PC-9 (cell line): Measurements from ENCODE around the gene USP10. TPM values are rescaled to one million over a fixed set of nuclear protein-coding genes. Genes with fewer than 3 reads are reported as not detected.

Experiments
- BruUV-seq: library from RNA; stranded (reverse); fragments of 400-500 nt; replicated peaks from 2 replicates; lab custom pipeline; 2021; lab: Mats Ljungman, UMichigan
- CTCF ChIA-PET: fragments of 300-600 bp; sonication (Branson Sonifier 250); formaldehyde crosslinking; loops from one replicate; lab custom pipeline; 2022; ENCODE audit warnings: antibody characterized with exemption; lab: Charles Lee
- POLR2A ChIA-PET: fragments of 300-600 bp; sonication (Branson Sonifier 250); formaldehyde crosslinking; loops from one replicate; lab custom pipeline; 2022; ENCODE audit warnings: antibody characterized with exemption; ENCODE audit not compliant: unreplicated experiment; lab: Charles Lee
- DNase-seq, 2 experiments: peaks; one replicate each; pipeline versions ENCODE4 v3.0.0 to v3.0.0-alpha.2; 2015 to 2022; ENCODE audit warnings: mixed read lengths in 1 of 2
- H2AFZ ChIP-seq: fragments of 200-600 bp; sonication (generic); 2 replicates; pipeline ENCODE4 v1.8.1; 2017; ENCODE audit warnings: antibody characterized with exemption
- H3F3A ChIP-seq: fragments of 200-600 bp; sonication (generic); 2 replicates; pipeline ENCODE4 v1.8.1; 2017; ENCODE audit warnings: antibody characterized with exemption, mild to moderate bottlenecking, low read depth; ENCODE audit not compliant: insufficient read depth
- H3K27ac ChIP-seq: fragments of 200-600 bp; sonication (generic); 2 replicates; pipeline ENCODE4 v1.6.1; 2016; ENCODE audit warnings: mixed run types
- H3K27me3 ChIP-seq: fragments of 200-600 bp; sonication (generic); 2 replicates; pipeline ENCODE4 v1.6.1; 2016; ENCODE audit warnings: low read depth, mixed run types; ENCODE audit not compliant: insufficient read depth
- H3K36me3 ChIP-seq: fragments of 200-600 bp; sonication (generic); 2 replicates; pipeline ENCODE4 v1.6.1; 2016; ENCODE audit warnings: low read depth, mixed run types
- H3K4me1 ChIP-seq: fragments of 200-600 bp; sonication (generic); replicated peaks from 2 replicates; pipeline ENCODE4 v1.6.1; 2016; ENCODE audit warnings: mixed run types; ENCODE audit not compliant: insufficient read depth
- H3K4me2 ChIP-seq: fragments of 200-600 bp; sonication (generic); 2 replicates; pipeline ENCODE4 v1.6.1; 2017; ENCODE audit warnings: mixed run types
- H3K4me3 ChIP-seq: fragments of 200-600 bp; sonication (generic); 2 replicates; pipeline ENCODE4 v1.6.1; 2016; ENCODE audit warnings: mixed run types
- H3K79me2 ChIP-seq: fragments of 200-600 bp; sonication (generic); 2 replicates; pipeline ENCODE4 v1.6.1; 2017; ENCODE audit warnings: low read depth, mixed run types
- H3K9me2 ChIP-seq: fragments of 200-600 bp; sonication (generic); 2 replicates; pipeline ENCODE4 v1.8.1; 2017; ENCODE audit warnings: mild to moderate bottlenecking; ENCODE audit not compliant: insufficient read depth
- H3K9me3 ChIP-seq: fragments of 200-600 bp; sonication (generic); 2 replicates; pipeline ENCODE4 v1.8.1; 2016; ENCODE audit warnings: low read depth; ENCODE audit not compliant: insufficient read depth
- H4K20me1 ChIP-seq: fragments of 200-600 bp; sonication (generic); 2 replicates; pipeline ENCODE4 v1.8.1; 2017; ENCODE audit not compliant: insufficient read depth
- EZH2 ChIP-seq: fragments of 200-600 bp; sonication (generic); IDR thresholded peaks from 2 replicates; pipeline ENCODE4 v1.8.0; 2017; ENCODE audit warnings: antibody characterized with exemption, low read depth
- intact Hi-C: fragments of 100-400 bp; cut with micrococcal nuclease; formaldehyde crosslinking; loops from one replicate; pipeline ENCODE4 v1.10.0; 2022; ENCODE audit not compliant: unreplicated experiment
- total RNA-seq: library from RNA; stranded (reverse); gene quantifications from 2 replicates; pipeline ENCODE4 v1.2.3, GENCODE V29; 2021
- TF ChIP-seq, protein P1 (sequence below): fragments of 200-600 bp; sonication (generic); conservative IDR thresholded peaks from 2 replicates; pipeline ENCODE4 v1.6.1; 2017; ENCODE audit warnings: mixed run types, antibody characterized with exemption, mild to moderate bottlenecking, moderate library complexity

The USP10 gene
- total RNA-seq, 1 experiment from 2014 or later: 109 TPM

DNA sequence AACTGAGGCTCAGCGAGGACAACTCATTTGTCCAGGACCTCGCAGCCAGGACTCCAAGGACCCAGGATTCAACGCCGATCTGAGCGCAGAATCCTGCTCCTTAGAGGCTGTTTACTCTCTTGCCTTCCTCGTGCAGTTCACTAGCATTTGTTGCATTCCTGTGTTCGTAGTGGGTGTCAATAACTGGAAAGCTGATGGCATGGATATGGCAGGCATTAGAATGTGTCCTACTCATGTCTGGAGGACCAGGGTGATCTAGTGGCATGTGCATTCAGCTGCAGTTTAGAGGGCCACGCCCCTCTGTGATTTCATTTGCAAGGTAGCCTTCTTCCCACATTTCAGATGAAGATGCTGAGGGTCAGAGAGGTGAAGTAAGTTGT, 120.5 kb downstream of the USP10 start:
- H3K9me2 ChIP-seq: no peaks in the 10 kb centered on the region
- H2AFZ ChIP-seq: peak overlapping the region; percentile 70
- H3K79me2 ChIP-seq: no peaks in the 10 kb centered on the region
- no peak overlapping the region for H3K27ac ChIP-seq
- no peak for TF ChIP-seq EZH2
- TF ChIP-seq, protein P1, sequence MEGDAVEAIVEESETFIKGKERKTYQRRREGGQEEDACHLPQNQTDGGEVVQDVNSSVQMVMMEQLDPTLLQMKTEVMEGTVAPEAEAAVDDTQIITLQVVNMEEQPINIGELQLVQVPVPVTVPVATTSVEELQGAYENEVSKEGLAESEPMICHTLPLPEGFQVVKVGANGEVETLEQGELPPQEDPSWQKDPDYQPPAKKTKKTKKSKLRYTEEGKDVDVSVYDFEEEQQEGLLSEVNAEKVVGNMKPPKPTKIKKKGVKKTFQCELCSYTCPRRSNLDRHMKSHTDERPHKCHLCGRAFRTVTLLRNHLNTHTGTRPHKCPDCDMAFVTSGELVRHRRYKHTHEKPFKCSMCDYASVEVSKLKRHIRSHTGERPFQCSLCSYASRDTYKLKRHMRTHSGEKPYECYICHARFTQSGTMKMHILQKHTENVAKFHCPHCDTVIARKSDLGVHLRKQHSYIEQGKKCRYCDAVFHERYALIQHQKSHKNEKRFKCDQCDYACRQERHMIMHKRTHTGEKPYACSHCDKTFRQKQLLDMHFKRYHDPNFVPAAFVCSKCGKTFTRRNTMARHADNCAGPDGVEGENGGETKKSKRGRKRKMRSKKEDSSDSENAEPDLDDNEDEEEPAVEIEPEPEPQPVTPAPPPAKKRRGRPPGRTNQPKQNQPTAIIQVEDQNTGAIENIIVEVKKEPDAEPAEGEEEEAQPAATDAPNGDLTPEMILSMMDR: no peak
- peak overlapping the region; percentile 96 for H3K4me2 ChIP-seq
- CTCF ChIA-PET: interaction anchor here (0.6 kb wide), 1 partner anchor 307 kb away, joined by 3 read pairs; no protein-coding TSS in a partner anchor
- no peaks in the 10 kb centered on the region for H3K36me3 ChIP-seq
- intact Hi-C loops: no loop called here
- H3F3A ChIP-seq: peaks cover 15% of the 10 kb centered on the region; the same call in 1 of the 2 replicates
- H3K4me1 ChIP-seq: peaks cover 27% of the 10 kb centered on the region
- peak overlapping the region; percentile 59 for H3K4me3 ChIP-seq
- no peaks in the 10 kb centered on the region for H3K9me3 ChIP-seq
- BruUV-seq: TSS peak; percentile 57
- H4K20me1 ChIP-seq: no peaks in the 10 kb centered on the region
- POLR2A ChIA-PET: interaction anchor here (0.6 to 1.1 kb wide), 7 partner anchors 18 to 153 kb away, joined by 3 to 10 read pairs (median 3); no protein-coding TSS in a partner anchor
- H3K27me3 ChIP-seq: no peaks in the 10 kb centered on the region
- peak in 1 of 2 experiments; percentile 58 for DNase-seq

DNA sequence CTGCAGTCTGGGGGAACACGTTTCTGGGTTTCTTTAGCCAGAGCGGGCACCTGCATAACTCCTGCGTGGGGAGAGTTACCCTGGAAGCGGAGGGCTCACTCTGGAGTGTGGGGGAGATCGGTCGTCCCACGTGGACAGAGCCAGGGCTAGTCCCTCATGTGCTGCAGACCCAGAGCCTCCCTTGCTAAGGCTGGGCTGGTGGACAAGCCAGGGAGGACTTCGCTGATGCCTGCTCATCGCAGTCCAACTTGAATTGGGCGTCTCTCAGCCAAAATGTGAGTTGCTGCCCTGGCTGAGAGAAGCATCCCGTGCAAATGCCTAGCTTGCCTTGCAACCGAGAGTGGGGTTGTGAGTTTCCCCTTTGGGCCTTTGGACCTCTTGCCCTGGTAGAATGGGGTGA, 121.0 kb downstream of the USP10 start:
- no peak overlapping the region for H3K27ac ChIP-seq
- TF ChIP-seq, protein P1: no peak
- no peak for TF ChIP-seq EZH2
- no peaks in the 10 kb centered on the region for H4K20me1 ChIP-seq
- H2AFZ ChIP-seq: no peak overlapping the region
- H3K4me1 ChIP-seq: peaks cover 27% of the 10 kb centered on the region
- peak overlapping the region; percentile 96 for H3K4me2 ChIP-seq
- no peaks in the 10 kb centered on the region for H3K9me3 ChIP-seq
- intact Hi-C loops: no loop called here
- DNase-seq: no peak
- no peaks in the 10 kb centered on the region for H3K36me3 ChIP-seq
- no TSS peak for BruUV-seq
- H3K9me2 ChIP-seq: no peaks in the 10 kb centered on the region
- ChIA-PET POLR2A (interaction anchor here (0.6 to 0.8 kb wide), 2 partner anchors 85 to 152 kb away, joined by 3 to 10 read pairs; no protein-coding TSS in a partner anchor), CTCF (interaction anchor here (0.6 kb wide), 1 partner anchor 22 kb away, joined by 7 read pairs; no protein-coding TSS in a partner anchor)
- no peaks in the 10 kb centered on the region for H3K79me2 ChIP-seq
- peaks cover 15% of the 10 kb centered on the region; the same call in 1 of the 2 replicates for H3F3A ChIP-seq
- no peaks in the 10 kb centered on the region for H3K27me3 ChIP-seq
- peak overlapping the region; percentile 59 for H3K4me3 ChIP-seq

DNA sequence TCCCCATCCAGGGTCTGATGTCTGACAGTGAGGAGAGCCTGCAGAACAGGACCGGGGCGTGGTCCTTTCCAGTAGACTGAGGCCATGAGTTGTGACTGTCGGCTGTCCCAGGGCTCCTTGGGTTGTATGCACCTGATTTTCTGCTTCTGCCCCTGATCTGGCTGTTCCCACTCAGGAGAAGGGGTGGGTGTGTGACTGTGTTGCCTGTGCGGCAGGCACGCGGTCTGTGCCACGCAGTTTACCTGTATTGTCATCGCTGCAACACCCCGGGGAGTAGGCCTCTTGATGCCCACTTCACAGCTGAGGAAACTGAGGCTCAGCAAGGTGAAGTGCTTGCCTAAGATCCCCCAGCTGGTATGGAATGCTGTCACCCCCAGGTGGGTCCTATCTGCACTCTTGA, 121.4 kb downstream of the USP10 start:
- ChIA-PET CTCF (interaction anchor here (0.6 kb wide), 1 partner anchor 23 kb away, joined by 7 read pairs; no protein-coding TSS in a partner anchor), POLR2A (no interaction called here)
- no peak overlapping the region for H3K4me3 ChIP-seq
- intact Hi-C loops: no loop called here
- H3K27me3 ChIP-seq: no peaks in the 10 kb centered on the region
- no peaks in the 10 kb centered on the region for H3K9me3 ChIP-seq
- H3K27ac ChIP-seq: no peak overlapping the region
- H3K4me2 ChIP-seq: peak overlapping the region; percentile 96; the same call in 1 of the 2 replicates
- no peaks in the 10 kb centered on the region for H3K79me2 ChIP-seq
- peaks cover 27% of the 10 kb centered on the region for H3K4me1 ChIP-seq
- H3K9me2 ChIP-seq: no peaks in the 10 kb centered on the region
- H3K36me3 ChIP-seq: no peaks in the 10 kb centered on the region
- H3F3A ChIP-seq: peaks cover 15% of the 10 kb centered on the region; the same call in 1 of the 2 replicates
- no peaks in the 10 kb centered on the region for H4K20me1 ChIP-seq
- no peak for TF ChIP-seq EZH2
- TF ChIP-seq, protein P1: no peak
- DNase-seq: no peak
- H2AFZ ChIP-seq: no peak overlapping the region
- BruUV-seq: no TSS peak
